IPS-15b (cell line): Measurements from ENCODE around the gene ANXA3.

Experiments
- H3K27me3 ChIP-seq: one replicate; pipeline ENCODE4 v1.6.1; 2013; ENCODE audit warnings: low read length; ENCODE audit not compliant: control insufficient read depth, insufficient read depth
- H3K36me3 ChIP-seq: one replicate; pipeline ENCODE4 v1.6.1; 2013; ENCODE audit warnings: low read length; ENCODE audit not compliant: control insufficient read depth, insufficient read depth
- H3K4me1 ChIP-seq: one replicate; pipeline ENCODE4 v1.6.1; 2013; ENCODE audit warnings: mild to moderate bottlenecking, low read length; ENCODE audit not compliant: control insufficient read depth, insufficient read depth
- H3K4me3 ChIP-seq: one replicate; pipeline ENCODE4 v1.5.1; 2013; ENCODE audit warnings: low read depth, low read length
- H3K9ac ChIP-seq: one replicate; pipeline ENCODE4 v1.6.1; 2013; ENCODE audit warnings: low read depth, mild to moderate bottlenecking, low read length
- H3K9me3 ChIP-seq: one replicate; pipeline ENCODE4 v1.6.1; 2013; ENCODE audit warnings: mild to moderate bottlenecking, low read length; ENCODE audit not compliant: control insufficient read depth, insufficient read depth

The ANXA3 gene

DNA sequence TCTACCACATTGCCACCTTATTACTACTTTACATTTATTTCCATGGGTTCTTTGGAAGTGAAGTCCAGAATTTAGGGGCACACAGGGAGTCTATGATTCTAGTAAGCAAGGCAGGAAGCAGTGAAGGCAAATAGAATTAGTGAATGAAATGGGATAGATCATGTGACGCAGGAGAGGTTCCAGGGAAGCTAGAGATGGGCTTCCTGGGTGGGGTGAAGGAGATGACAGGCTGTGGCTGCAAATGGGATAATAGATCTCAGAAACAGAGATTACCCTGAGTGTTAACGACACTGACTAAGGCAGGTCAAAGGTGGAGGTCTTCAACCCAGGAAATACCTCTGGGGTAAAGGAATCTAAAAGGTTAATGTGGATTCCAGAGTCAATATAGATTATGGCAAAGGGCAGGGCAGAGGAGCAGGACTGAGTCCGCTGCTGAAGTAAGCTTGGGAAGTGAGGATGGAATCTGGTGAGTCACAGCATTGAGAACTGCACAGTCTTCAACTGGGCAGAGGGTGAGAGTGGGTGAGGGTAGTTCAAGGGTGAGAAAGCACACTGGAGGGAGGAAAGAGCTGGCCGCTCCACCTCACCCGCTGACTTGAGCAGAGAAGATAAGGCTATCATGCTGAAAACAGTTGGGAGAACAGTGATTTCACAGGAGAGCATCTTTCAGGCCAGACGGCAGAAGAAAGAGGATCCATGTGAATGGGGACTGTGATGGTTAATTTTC, 70.8 kb downstream of the ANXA3 start:
- H3K27me3 ChIP-seq, result no peaks in the 10 kb centered on the region
- no peaks in the 10 kb centered on the region for H3K36me3 ChIP-seq
- H3K9me3 ChIP-seq, result no peaks in the 10 kb centered on the region
- H3K4me1 ChIP-seq, result no peaks in the 10 kb centered on the region
- H3K9ac ChIP-seq, result no peak overlapping the region
- no peak overlapping the region for H3K4me3 ChIP-seq

- no peaks in the 10 kb centered on the region for H3K9me3 ChIP-seq
- no peak overlapping the region for H3K4me3 ChIP-seq
- no peaks in the 10 kb centered on the region for H3K27me3 ChIP-seq
- no peaks in the 10 kb centered on the region for H3K4me1 ChIP-seq
- no peak overlapping the region for H3K9ac ChIP-seq
- H3K36me3 ChIP-seq, result no peaks in the 10 kb centered on the region
Observed at GRCh38 chr4:78624048-78624447, 72.5 kb downstream of the ANXA3 start.

GRCh38 chr4:78625073-78625472, 73.5 kb downstream of the ANXA3 start:
- no peak overlapping the region for H3K4me3 ChIP-seq
- no peak overlapping the region for H3K9ac ChIP-seq
- H3K4me1 ChIP-seq, result no peaks in the 10 kb centered on the region
- H3K9me3 ChIP-seq, result no peaks in the 10 kb centered on the region
- no peaks in the 10 kb centered on the region for H3K27me3 ChIP-seq
- no peaks in the 10 kb centered on the region for H3K36me3 ChIP-seq

DNA sequence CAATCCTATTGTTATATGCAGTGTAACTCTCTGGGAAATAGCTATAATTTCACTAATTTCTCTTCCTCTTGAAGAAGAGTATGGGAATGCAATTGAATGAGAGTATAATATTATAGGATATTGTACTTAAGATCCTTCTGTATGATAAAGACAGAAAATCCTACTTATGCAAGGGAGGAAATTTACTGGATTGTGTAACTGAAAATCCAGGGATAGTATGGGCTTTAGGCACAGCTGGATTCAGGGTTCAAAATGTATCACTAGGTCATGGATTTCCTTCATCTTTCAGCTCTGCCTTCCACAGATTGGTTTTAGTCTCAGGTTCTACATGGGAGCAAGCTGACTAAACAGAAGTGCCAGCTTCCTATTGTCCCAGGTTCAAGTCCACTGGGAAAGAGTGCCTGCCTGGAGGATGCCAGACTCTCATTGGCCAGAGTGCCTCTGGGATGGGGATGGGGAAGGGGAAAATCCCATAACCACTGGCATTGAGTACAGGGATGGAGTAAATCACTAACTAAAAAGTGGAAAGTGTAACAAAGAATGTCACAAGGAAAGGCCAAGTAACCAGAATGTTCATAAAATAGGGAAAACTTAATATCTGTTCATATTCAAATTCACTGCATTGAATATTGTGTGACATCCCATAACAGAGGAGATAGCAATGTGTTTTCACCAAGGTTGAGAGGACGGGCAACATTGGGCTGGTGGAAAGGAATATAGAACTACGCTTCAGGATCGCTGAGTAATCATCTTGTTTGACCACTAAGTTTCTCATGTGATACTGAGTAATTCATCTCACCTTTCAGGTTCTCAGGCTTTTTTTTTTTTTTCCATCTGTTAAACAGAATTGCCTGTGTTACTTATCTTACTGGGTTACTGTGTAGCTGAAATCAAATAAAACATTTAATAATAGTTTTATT, 75.7 kb downstream of the ANXA3 start:
- Histone ChIP-seq H3K4me1 (no peaks in the 10 kb centered on the region), H3K9me3 (no peaks in the 10 kb centered on the region), H3K4me3 (no peak overlapping the region), H3K9ac (no peak overlapping the region), H3K36me3 (no peaks in the 10 kb centered on the region), H3K27me3 (no peaks in the 10 kb centered on the region)

GRCh38 chr4:78627966-78628678, 76.6 kb downstream of the ANXA3 start:
- H3K9me3 ChIP-seq, result no peaks in the 10 kb centered on the region
- H3K9ac ChIP-seq, result no peak overlapping the region
- H3K36me3 ChIP-seq, result no peaks in the 10 kb centered on the region
- H3K27me3 ChIP-seq, result no peaks in the 10 kb centered on the region
- no peak overlapping the region for H3K4me3 ChIP-seq
- no peaks in the 10 kb centered on the region for H3K4me1 ChIP-seq

DNA sequence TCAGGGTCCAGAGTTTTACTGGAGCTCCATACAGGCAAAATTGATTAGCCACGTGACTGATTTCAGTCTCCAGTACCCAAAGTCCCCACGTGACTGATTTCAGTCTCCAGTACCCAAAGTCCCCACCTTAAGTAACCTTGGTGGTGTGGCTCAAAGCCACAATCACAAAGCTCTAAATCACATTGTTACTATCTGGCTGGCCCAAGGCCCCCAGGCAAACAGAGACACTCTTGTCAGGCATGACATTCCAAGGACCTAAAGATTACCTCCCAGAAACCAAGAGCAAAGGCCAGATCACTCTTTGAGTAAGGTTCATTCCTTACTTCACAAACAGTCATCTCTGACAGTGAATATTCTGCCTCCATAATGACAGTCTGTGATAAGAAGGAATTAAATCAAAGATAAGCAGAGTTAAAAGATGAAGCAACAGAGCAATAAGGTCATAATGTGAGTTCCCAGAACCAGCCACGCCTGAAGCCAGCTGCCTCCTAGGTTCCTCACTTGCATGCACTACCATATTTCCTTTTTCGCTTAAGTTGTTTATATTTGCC, 78.5 kb downstream of the ANXA3 start:
- Histone ChIP-seq H3K9me3 (no peaks in the 10 kb centered on the region), H3K9ac (no peak overlapping the region), H3K27me3 (no peaks in the 10 kb centered on the region), H3K4me1 (no peaks in the 10 kb centered on the region), H3K4me3 (no peak overlapping the region), H3K36me3 (no peaks in the 10 kb centered on the region)

- no peaks in the 10 kb centered on the region for H3K27me3 ChIP-seq
- H3K36me3 ChIP-seq, result no peaks in the 10 kb centered on the region
- H3K9ac ChIP-seq, result no peak overlapping the region
- H3K4me3 ChIP-seq, result no peak overlapping the region
- no peaks in the 10 kb centered on the region for H3K9me3 ChIP-seq
- no peaks in the 10 kb centered on the region for H3K4me1 ChIP-seq
Observed at GRCh38 chr4:78630615-78631014, 79.0 kb downstream of the ANXA3 start.

- Histone ChIP-seq H3K27me3 (no peaks in the 10 kb centered on the region), H3K9me3 (no peaks in the 10 kb centered on the region), H3K4me1 (no peaks in the 10 kb centered on the region), H3K4me3 (no peak overlapping the region), H3K36me3 (no peaks in the 10 kb centered on the region), H3K9ac (no peak overlapping the region)
Observed at GRCh38 chr4:78634011-78634664, 82.6 kb downstream of the ANXA3 start.

GRCh38 chr4:78638337-78639172, 87.0 kb downstream of the ANXA3 start:
- Histone ChIP-seq H3K9ac (no peak overlapping the region), H3K4me1 (no peaks in the 10 kb centered on the region), H3K27me3 (no peaks in the 10 kb centered on the region), H3K36me3 (no peaks in the 10 kb centered on the region), H3K9me3 (no peaks in the 10 kb centered on the region), H3K4me3 (no peak overlapping the region)

DNA sequence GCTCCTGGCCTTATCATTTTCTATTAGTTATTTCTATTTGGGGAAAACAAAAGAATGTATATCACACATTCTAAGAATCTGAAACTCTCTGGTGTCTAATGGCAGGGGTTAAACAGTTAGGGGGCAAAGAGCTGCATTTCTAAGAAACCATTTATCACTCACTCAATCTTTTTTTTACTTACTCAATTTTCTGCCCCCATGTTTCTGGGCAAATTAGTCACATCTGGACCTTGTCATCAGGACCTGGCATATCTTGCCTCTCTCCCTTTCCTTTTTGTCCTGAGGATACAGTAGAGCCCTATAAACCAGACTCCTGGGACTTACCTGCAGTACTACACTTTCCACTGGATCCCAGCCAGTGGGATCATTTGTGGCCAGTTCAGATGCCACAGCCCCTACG, 89.1 kb downstream of the ANXA3 start:
- Histone ChIP-seq H3K27me3 (no peaks in the 10 kb centered on the region), H3K9me3 (no peaks in the 10 kb centered on the region), H3K36me3 (no peaks in the 10 kb centered on the region), H3K4me1 (no peaks in the 10 kb centered on the region), H3K4me3 (no peak overlapping the region), H3K9ac (no peak overlapping the region)
